T follicular helper cell (primary cell): ENCODE results near the gene SMC1B.
"Not testable (repeated sequence)": the region's sequence is repeated elsewhere in the genome, so short reads cannot be mapped to it uniquely, and the experiment has no call there.

ENCODE experiments used
- DNase-seq: peaks from one replicate; pipeline ENCODE4 v3.0.0-alpha.2; 2020; ENCODE audit warnings: low read depth

Gene SMC1B

DNA sequence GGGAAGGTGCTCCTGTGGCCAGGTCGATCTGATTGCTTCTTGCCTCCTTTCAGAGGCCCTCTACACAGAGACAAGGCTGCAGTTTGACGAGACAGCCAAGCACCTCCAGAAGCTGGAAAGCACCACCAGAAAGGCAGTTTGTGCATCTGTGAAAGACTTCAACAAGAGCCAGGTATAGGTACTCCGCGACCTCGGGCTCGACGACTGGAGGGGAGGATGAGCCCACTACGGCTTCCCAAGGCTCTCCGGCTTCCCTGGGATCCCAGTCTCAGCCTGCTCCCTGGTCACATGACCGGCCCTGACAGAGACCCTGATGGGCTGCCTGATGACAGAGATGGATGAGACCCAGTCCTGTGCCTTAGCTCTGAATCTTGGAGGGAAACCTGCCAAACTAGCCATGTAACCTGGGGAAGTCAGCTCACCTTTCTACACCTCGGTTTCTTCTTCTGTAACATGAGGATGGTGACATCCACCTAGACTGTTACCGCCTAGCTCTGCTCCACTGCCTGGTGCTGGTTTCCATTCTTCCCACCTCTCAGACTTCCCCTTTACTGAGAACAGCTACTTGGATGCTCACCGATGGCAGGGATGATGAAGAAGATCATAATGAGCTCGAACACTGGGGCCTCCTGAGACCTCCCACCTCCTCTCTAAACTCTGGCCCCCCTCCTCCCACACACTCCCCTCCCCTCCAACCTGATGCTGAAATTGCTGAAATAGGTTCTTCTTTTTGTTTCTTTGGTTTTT, 9.0 kb upstream of the SMC1B start:
- DNase-seq, result no peak

DNA sequence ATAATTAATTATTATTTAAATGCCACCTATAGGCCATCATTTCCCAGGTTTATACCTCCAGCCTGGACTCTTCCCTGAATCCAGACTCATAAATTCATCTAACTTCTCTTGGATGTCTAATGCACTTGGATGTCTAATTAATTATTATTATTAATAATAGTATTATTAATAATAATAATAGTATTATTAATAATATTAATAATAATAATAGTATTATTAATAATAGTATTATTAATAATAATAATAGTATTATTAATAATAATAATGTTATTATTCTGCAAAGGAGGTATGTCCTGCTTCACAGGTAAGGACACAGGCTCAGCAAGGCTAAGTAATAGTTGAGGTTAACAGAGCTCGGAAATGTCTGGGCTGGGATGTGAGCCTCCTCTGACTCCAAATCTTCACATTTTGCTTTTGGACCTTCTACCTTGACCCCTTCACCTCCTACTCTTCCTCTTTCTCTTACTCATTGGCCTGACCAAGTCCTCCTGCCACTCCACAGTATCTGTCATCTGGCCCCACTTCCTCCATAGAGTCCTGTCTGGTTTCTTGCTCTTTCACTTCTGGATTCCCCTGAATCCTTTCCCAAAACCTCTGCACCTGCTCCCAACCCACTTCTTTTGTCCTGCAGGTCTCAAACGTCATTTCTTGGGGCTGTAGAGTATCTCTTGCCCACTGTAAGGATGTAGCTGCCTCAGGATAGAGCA, 8.1 kb upstream of the SMC1B start:
- DNase-seq, result no peak

DNA sequence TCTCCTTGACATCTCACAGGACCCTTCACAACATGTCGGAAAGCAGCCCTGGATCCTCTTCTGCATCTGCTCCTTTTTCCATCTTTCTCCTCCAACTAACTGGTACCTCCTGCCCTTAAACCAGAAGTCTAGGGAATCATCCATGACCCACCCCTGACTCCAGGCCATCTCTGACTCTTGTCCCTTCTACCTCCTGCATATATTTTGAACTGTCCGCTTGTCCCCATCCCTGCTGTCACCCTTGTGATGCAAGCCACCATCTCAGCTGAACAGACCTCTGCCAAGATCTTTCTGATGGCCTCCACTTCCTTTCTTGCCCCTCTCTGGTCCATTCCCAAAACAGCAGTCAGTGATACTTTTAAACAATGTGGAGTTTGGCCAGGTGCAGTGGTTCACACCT, 7.1 kb upstream of the SMC1B start:
- DNase-seq, result no peak

DNA sequence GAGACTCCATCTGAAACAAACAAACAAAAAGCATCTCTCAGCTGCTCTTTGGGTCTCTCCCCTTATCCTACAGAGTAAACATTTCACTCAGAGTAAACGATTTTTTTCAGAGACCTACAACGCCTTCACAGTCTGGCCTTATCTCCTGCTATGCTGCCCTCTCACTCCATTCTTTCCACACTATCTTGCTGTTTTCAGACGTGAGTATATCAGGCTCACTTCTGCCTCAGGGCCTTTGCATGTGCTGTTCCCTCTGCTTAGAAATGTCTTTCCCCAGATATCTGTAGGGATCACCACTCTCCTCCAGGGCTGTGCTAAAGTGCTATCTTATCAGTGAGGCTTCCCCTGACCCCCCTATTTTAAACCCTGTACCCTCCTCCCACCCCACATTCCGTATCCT, 6.6 kb upstream of the SMC1B start:
- DNase-seq, result no peak

DNA sequence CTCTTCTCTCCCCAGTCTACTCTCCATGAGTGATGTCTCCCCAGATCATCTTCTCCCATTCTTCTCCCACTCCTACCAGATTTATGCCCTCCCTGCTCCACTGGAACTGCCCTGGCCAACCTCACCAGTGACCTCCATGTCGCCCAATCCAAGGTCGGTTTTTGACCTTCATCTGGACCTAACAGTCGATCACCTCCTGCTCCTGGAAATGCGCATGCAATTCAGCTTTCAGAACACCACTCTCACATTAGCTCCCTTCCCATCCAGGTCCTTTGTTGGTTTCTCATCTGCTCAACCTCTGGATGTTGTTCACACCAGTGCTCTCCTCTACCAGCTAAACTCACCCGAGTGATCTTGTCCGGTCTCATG, 5.4 kb upstream of the SMC1B start:
- no peak for DNase-seq

DNA sequence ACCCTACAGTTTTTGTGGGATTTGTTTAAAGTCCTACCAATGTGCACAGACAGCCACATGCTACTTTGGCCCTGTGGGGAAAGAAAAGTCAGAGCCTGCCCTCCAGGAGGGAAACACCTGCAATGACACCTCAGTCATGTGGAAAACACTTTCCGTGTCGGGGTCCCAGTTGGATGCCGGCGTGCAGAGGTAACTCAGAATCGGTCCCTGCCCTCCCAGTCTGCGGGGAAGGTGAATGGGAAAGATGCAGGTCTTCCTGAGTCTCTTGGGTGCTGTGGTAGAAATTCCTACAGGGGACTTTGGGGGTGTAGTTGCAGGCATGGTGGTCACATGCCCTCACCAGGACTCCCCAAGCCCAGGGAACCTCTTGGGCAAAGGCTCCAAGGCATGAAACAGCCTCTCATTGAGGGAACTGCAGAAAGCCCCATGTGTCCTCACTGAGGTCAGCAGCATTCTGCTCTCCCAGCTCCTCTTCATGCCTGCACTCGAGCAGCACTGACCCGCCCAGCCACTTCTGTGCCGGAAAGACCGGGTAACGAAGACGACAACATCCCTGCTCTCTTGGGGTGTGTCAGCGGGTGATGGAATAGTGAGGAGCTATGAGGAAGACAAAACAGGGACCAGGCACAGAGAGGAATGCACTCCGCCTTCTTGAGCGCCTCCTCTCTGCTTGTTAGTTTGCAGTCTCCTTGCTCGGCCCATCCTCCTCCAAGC, 4.8 kb upstream of the SMC1B start:
- no peak for DNase-seq

DNA sequence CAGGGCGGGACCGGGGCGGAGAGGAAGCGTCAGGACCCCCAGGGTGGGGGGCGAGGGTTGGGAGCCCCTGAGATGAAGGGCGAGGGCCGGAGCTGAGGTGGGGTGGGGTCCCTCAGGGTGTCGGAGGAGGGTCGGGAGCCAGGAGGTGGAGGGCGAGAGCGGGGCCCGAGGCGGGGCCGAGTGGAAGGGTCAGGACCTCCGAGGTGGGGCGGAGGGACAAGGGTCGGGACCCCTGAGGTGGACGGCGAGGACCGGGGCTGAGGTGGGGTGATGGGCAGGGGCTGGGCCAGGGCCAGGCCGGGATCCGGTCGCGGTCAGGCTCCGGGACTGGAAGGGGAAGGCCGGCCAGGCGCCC, 409 bp downstream of the SMC1B start:
- DNase-seq, result no peak

DNA sequence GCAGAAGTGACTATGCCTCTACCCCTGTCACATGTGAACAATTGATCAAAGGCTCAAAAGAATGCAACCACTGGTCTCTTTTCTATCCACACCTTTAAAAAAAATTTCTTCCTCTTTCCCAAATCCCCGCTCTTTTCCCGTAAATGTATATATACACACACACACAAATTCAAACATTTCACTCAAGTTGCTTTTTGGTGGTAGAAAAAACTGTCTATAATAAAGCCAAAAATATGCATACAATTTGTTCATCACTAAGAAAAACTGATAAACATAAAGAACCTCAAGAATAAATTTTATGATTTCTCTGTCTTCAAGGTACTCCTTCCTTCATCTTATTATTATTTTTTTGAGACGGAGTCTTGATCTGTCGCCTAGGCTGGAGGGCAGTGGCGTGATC, 5.6 kb downstream of the SMC1B start:
- no peak for DNase-seq

DNA sequence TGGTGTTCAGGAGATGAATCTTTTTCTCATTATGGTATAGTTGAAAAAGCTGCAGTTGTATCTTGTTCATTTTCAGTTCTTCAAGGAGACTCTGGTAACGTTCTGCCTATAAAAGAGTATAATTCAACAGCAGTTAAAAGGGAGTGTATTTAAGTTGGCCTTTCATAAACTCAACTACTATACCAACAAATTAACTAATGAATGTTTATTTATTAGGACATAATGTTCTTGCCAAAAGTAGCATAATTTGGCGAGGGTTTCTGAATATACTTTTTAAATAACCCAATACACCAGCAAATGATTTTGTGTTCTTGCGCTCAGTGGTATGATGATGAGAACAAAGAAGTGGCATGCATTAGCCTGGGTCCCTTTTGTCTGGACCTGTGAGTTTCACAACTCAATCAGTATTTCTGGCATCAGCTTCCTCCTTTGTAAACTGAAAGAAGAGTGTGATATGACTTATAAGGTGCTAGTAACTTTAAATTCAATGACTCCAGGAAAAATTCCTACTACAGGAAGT, 10.9 kb downstream of the SMC1B start:
- DNase-seq, result no peak

DNA sequence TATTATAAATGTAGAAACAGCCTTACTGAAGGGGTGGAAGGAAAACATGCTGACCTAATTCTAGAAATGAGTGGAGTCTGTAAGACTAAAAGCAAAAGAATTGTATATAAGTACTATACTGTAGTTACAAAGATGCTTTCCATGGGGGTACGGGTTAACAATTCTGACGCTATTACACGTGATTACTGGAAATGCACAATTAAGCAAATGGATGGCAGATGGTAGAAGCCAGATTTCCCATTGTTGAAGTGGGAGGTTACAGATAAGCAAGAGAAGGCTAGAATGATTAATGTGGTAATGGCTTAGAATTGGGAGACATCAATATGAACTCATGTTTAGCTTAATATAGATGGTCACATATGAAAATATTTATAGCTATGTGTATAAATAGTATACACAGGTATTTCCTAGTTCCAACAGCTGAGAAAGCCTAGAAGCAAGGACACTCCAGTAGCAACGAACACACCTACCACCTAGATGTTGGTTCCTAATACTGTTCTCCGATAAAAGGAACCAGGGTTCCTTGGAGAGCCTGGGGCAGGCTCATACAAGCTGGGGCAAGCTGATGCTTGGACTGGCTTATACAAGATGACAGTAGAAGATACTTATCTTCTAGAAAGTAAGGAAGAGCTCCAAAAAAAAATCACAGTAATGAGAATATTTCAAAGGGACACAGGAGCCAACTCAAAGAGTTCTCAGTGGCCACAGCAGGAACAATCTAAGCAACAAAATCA, 13.5 kb downstream of the SMC1B start:
- no peak for DNase-seq

DNA sequence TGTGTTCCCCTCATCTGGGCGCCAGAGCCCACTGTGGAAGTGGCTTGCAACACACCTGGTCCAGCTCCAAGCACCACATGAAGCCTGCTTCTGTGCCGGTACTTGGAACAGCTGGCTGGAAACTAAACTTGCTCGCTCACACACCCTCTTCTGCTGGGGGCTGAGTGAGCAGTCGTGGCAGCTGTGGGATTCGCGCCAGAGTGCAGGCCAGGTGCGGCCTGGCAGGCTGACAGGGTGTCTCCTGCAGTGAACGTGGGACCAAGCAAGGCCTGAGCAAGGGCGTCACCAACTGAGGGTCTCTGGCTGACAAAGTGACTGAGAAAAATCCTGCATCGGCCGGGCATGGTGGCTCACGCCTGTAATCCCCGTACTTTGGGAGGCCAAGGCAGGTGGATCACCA, 15.2 kb downstream of the SMC1B start:
- no peak for DNase-seq

DNA sequence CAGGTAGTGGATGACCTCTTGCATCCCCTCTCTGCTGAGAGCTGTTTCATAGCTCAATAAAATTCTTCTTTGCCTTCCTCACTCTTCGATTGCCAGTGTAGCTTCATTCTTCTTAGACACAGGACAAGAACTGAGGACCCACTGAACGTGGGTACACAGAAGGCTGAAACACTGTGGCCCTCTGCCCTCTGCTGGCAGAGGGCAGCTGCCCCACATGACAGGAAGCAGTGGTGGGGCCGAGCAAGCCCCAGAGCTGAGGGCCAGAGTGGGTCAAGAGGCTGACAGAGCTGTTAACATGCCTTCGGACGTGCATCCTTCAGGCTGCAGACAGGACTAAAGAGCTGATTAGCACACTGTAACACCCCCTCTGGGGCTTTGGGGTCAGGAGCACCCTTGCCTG, 15.6 kb downstream of the SMC1B start:
- DNase-seq, result no peak

DNA sequence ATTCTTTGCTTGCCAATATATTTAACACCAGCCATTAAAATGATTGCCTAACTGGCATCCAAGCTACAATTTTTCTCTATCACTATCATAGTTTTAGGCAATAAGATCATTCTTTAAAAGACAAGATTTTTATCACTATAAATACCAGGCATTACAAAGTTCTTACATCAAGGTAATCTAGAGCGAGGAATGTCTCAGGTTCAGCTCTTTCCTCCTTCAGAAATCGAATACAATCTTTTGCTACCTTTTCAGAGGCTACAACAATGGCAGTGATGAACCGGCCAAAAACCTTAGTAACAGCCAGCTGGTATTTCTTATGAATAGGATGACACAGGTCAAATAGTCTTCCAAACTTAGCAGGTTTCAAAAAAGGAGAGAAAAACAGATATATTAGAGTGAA, 23.9 kb downstream of the SMC1B start:
- DNase-seq, result no peak

DNA sequence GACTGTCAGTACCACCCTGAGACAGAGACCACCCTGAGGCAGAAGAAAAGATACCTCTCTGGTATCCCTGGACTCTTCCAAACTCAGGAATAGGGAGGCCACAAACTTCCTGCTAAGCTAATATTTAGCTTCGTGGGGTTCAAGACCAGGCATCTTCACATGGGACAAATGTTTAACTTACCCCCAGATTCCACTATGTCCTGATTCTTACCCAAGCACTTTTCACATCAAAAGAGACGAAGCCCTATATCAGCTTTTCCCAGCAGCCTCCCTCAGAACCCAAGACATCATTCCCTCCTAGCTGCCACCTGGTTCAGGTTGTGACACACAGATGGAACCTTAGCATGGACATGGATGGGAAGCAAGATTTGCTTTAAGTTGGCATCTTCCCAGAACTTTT, 32.1 kb downstream of the SMC1B start:
- no peak for DNase-seq

DNA sequence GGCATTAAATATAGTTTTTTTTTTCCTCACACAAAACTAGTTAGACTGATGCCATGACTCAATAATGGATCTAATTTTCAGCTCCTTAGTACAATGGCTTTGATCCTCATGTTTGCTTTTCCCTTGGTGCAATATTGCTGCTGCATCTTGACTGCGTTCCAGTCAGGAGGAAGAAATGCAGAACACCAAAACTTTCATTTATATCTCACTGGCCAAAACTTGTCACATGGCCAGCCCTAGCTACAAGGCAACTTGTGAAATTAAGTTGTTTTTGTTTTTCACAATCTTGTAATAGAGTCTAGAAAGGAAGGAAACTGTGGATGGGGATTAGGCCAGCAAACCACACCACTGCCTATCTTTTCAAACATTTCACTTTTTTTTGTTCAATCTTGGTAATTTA, 36.7 kb downstream of the SMC1B start:
- DNase-seq, result no peak

DNA sequence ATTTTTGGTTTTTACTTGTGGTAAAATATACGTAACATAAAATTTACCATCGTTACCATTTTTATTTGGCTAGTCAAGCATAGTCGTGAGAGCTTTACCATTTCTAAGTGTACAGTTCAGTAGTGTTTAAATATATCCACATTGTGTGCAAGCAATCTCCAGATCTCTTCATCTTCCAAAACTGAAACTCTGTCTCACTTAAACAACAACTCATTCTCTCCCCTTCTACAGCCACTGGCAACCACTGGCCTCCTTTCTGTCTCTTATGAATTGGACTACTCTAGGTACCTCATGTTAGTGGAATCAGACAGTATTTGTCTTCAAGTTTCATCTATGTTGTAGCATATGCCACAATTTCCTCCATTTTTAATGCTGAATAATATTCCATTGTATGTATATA, 37.4 kb downstream of the SMC1B start:
- DNase-seq, result no peak

DNA sequence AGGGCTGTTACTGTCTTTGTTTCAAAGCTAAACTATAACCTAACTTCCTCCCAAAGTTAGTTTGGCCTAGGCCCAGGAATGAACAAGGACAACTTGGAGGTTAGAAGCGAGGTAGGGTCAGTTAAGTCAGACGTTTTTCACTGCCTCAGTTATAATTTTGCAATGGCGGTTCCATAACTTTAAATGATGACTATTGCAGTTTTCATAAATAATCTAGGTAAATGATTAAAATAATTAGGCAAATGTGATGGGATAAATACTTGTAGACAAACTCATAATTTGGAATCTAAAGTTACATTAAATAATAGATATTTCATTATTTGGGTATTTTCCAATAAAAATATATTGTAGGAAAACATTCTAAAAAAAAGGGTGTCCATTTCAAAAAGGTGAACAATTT, 39.8 kb downstream of the SMC1B start:
- DNase-seq, result not testable (repeated sequence)

DNA sequence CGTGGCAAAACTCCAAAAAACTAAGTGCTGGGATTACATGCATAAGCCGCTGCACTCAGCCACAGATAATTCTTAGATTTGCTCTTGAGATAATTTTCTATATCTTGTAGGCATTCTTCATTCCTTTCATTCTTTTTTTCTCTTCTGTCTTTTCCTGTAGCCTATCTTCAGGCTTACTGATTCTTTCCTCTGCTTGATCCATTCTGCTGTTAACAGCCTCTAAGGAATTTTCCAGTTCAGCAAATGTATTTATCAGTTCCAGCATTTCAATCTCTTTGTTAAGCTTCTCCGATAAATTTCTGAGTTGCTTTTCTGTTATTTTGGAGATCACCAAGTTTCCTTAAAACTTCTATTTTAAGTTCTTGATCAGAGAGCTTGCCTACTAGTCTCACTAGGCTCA, 46.7 kb downstream of the SMC1B start:
- DNase-seq, result no peak

DNA sequence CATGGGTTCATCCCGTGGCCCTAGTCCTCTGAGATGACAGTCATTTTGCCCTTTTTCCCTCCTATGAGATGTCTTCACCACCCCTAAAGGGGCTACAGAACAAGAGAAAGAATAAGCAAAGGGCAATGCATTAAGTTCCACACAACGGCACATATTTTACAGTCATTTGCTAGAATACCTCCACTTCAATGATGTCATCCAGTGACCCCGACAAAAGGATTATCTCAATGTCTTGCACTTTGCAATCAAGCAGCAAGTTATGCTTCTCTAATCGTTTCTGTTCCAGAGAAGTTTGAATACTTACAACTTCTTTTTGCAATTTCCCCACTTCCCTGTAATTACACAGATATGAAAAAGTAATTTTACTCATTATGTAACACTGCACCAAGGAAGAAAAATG, 53.8 kb downstream of the SMC1B start:
- no peak for DNase-seq

DNA sequence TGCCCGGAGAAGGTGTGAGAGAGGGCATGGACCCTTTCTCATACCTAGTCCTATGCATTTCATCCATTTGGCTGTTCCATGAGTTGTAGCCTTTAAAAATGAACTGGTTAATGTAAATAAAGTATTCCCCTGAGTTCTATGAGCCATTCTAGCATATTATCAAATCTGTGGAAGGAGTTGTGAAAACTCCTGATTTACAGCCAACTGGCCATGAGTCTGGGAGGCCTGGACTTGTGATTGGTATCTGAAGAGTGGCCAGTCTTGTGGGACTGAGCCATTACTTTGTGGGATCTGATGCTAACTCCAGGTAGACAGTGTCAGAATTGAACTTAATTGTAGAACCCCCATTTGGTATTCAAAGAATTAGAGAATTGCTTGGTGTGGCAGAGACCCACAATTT, 55.3 kb downstream of the SMC1B start:
- DNase-seq, result no peak

DNA sequence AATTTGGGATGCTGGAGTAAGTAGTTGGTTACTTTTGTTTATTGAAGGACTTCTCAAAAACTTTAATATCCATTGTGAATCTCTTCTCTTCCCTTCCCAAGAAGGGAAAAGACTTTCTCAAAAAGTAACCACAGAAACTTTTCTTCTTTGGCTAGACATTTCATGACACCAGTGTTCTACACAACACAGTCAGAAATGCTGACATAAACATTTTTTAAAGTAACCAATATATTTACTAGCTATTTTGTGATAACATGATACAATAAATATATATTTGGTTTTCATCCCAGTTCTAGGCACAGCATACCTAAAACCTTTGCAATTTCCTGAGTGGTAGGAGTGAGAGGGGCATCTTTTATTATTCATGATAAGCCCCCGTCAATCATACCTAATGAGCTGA, 55.9 kb downstream of the SMC1B start:
- no peak for DNase-seq

DNA sequence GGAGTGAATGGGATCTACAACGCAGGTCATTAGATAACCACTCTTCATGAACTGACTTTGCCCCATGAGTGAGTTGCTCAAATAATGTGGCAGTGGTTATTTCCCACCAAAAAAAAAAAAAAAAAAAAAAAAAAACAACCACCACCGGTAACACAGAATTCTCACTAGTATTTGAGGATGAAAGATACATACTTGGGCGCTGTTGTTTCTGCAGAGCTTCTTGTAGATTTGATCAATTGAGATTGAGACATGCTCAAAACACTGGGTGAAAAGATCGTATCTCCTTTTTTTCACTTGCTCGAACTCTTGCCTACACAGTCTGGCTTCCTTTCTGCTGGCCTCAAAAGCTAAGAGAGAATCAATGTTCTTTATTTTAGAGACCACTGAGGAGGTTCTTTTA, 59.6 kb downstream of the SMC1B start:
- no peak for DNase-seq

DNA sequence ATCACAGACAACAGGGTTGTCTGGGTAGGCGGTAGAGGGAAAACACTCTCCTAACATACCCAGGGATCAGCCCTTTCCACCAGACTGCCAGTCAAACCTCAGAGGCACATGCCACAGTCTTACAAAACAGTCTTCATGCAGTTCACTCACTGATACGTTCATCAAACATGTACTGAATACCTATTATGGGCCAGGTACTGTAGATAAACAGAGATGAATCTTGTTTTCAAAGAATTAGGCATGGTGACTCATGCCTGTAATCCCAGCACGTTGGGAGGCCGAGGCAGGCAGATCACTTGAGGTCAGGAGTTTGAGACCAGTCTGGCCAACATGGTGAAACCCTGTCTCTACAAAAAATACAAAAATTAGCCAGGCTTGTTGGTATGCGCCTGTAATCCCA, 60.6 kb downstream of the SMC1B start:
- DNase-seq, result not testable (repeated sequence)
